CD4-positive, alpha-beta T cell treated with Interferon gamma for 1 hour (primary cell): ENCODE data around the gene OR5D16.
"Not testable (repeated sequence)": the region's sequence is repeated elsewhere in the genome, so short reads cannot be mapped to it uniquely, and the experiment has no call there.

Source experiments
- DNase-seq: peaks from one replicate; pipeline ENCODE4 v3.0.0-alpha.2; 2020

Gene OR5D16

GRCh38 chr11:55838452-55838851, at the start of gene OR5D16:
Gene OR5D16, plus strand, starts transcription at chr11:55838752. Its CDS starts 0 bp downstream, at chr11:55838752.
- DNase-seq = no peak

- DNase-seq = no peak
Observed at GRCh38 chr11:55791606-55792005, 46.9 kb upstream of the OR5D16 start.

- DNase-seq = no peak
Observed at GRCh38 chr11:55793321-55793720, 45.2 kb upstream of the OR5D16 start.

GRCh38 chr11:55795256-55795655, 43.3 kb upstream of the OR5D16 start, which contains the start of gene OR5D14:
Gene OR5D14, plus strand, starts transcription at chr11:55795556. Its CDS starts 0 bp downstream, at chr11:55795556.
- DNase-seq = no peak

GRCh38 chr11:55806248-55806647, 32.3 kb upstream of the OR5D16 start:
- no peak for DNase-seq

- DNase-seq = no peak
Observed at GRCh38 chr11:55811067-55811466, 27.5 kb upstream of the OR5D16 start, which contains the start of gene OR5L1. Gene OR5L1, plus strand, starts transcription at chr11:55811367. Its CDS starts 100 bp downstream, at chr11:55811467.

GRCh38 chr11:55819330-55819729, 19.2 kb upstream of the OR5D16 start, which contains the start of gene OR5D18:
Gene OR5D18, plus strand, starts transcription at chr11:55819630. Its CDS starts 0 bp downstream, at chr11:55819630.
- no peak for DNase-seq

- DNase-seq = no peak
Observed at GRCh38 chr11:55826919-55827318, 11.6 kb upstream of the OR5D16 start, which contains the start of gene OR5L2. Gene OR5L2, plus strand, starts transcription at chr11:55827219. Its CDS starts 0 bp downstream, at chr11:55827219.

- no peak for DNase-seq
Observed at GRCh38 chr11:55847453-55847852, 8.9 kb downstream of the OR5D16 start.

GRCh38 chr11:55849037-55849436, 10.5 kb downstream of the OR5D16 start:
- DNase-seq = no peak

GRCh38 chr11:55852141-55852540, 13.6 kb downstream of the OR5D16 start:
- DNase-seq = no peak

GRCh38 chr11:55854704-55855103, 16.2 kb downstream of the OR5D16 start:
- no peak for DNase-seq

GRCh38 chr11:55867354-55867753, 28.8 kb downstream of the OR5D16 start:
- not testable (repeated sequence) for DNase-seq

GRCh38 chr11:55872731-55873130, 34.2 kb downstream of the OR5D16 start:
- not testable (repeated sequence) for DNase-seq

GRCh38 chr11:55873146-55873545, 34.6 kb downstream of the OR5D16 start:
- not testable (repeated sequence) for DNase-seq

GRCh38 chr11:55882997-55883396, 44.4 kb downstream of the OR5D16 start, which contains the start of gene TRIM51:
Gene TRIM51, plus strand, starts transcription at chr11:55883297. Its CDS starts 2,132 bp downstream, at chr11:55885429.
- not testable (repeated sequence) for DNase-seq

- DNase-seq = not testable (repeated sequence)
Observed at GRCh38 chr11:55884995-55885394, 46.4 kb downstream of the OR5D16 start.

GRCh38 chr11:55885481-55885880, 46.9 kb downstream of the OR5D16 start:
- not testable (repeated sequence) for DNase-seq
